Fibroblast of skin of scalp (primary cell): Measurements from ENCODE around the gene SEMA3C.
A peak's percentile ranks its signal among the peaks of the same experiment; 100 is the strongest.
"Not testable (repeated sequence)": the region's sequence is repeated elsewhere in the genome, so short reads cannot be mapped to it uniquely, and the experiment has no call there.

Experiments
- DNase-seq: peaks from one replicate; pipeline ENCODE4 v3.0.0-alpha.2; 2013

The SEMA3C gene

GRCh38 chr7:80926955-80927354 lies 8.1 kb upstream of the SEMA3C start:
- not testable (repeated sequence) for DNase-seq

GRCh38 chr7:80924090-80924489 lies 5.2 kb upstream of the SEMA3C start:
- no peak for DNase-seq

- no peak for DNase-seq
These were observed 4.4 kb upstream of the SEMA3C start for GRCh38 chr7:80923211-80923612.

GRCh38 chr7:80922253-80923049 lies 3.6 kb upstream of the SEMA3C start:
- no peak for DNase-seq

GRCh38 chr7:80921130-80921529 lies 2.3 kb upstream of the SEMA3C start:
- DNase-seq: no peak

GRCh38 chr7:80918399-80918798 lies 452 bp downstream of the SEMA3C start:
- DNase-seq: no peak

GRCh38 chr7:80916770-80917741 lies 1.8 kb downstream of the SEMA3C start:
- DNase-seq: peak; percentile 43

GRCh38 chr7:80910228-80910627 lies 8.6 kb downstream of the SEMA3C start:
- DNase-seq: no peak

- DNase-seq: no peak
These were observed 10.5 kb downstream of the SEMA3C start for GRCh38 chr7:80908360-80908797.

- no peak for DNase-seq
These were observed 11.2 kb downstream of the SEMA3C start for GRCh38 chr7:80907612-80908011.

GRCh38 chr7:80907141-80907601 lies 11.7 kb downstream of the SEMA3C start:
- peak; percentile 43 for DNase-seq

- DNase-seq: no peak
These were observed 13.5 kb downstream of the SEMA3C start for GRCh38 chr7:80905334-80905733.

- no peak for DNase-seq
These were observed 16.0 kb downstream of the SEMA3C start for GRCh38 chr7:80902716-80903308.

GRCh38 chr7:80902019-80902418 lies 16.8 kb downstream of the SEMA3C start:
- no peak for DNase-seq

GRCh38 chr7:80900583-80901576 lies 18.0 kb downstream of the SEMA3C start:
- DNase-seq: peak; percentile 34

- DNase-seq: peak; percentile 61
These were observed 21.8 kb downstream of the SEMA3C start for GRCh38 chr7:80896906-80897598.

GRCh38 chr7:80895056-80895455 lies 23.8 kb downstream of the SEMA3C start:
- DNase-seq: peak; percentile 42

GRCh38 chr7:80891259-80891544 lies 27.6 kb downstream of the SEMA3C start:
- DNase-seq: no peak

- no peak for DNase-seq
These were observed 28.2 kb downstream of the SEMA3C start for GRCh38 chr7:80890426-80891258.

- DNase-seq: no peak
These were observed 29.3 kb downstream of the SEMA3C start for GRCh38 chr7:80889525-80889924.
